GM19043 (cell line): ENCODE data around the gene NFE2L3.

Source experiments
- ATAC-seq: cut with Tn5 transposase; IDR thresholded peaks from one replicate; pipeline ENCODE4 v1.9.1; 2021; ENCODE audit warnings: low read depth; ENCODE audit not compliant: unreplicated experiment

NFE2L3 gene

GRCh38 chr7:26198781-26199169 lies 46.8 kb downstream of the NFE2L3 start:
- ATAC-seq, result no peak

DNA sequence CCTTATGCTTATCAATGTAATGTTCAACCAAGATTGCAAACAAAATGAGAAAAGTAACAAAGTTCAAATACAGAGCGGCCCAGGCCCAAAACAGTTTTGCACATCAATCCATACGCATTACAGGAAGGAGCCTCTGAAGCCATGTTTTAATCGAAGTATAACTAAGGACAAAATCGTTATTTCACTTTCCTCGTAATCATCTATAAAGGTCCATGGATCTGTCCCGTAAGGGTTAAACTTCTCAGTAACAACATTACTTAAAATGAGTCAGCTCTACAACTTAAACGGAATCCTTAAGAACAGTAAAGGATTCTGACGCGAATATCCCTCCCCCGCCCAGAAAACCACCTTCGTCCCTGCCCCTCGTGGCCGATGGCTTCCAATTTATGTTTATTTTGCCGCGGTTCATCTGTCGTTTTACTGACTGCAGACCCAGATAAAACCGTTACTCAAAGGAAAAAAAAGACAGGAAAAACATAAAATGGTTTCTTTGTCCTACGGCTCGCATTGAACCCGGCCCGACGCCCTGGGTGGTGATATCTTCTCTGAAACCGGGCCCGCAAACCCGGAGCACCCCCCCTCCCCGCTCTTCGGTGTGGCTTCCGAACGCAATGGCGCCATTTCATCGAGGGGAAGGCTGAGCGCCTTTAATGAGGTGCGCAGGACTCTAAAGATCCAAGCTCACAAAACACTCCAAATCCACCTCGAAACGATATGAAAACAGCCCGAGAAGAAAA lies 47.5 kb downstream of the NFE2L3 start:
- ATAC-seq, result no peak

DNA sequence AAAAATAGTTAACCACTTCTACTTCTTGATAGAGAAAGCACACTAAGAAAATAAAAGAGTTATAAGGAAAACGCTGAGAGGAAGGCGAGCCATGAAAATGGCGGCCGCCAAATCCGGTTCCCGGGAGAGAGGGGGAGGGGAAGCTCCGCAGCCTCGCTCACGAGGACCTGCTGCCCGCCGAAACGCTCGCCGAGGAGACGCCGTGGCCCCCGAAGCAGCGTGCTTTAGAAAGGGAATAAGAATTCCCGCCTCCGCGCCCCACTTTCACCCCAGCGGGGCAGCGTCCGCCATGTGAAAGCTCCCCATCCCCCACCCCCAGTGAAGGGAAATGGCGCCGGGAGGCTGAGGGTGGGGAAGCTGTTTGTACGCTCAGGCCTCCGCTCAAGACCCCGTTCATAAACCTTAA lies 48.0 kb downstream of the NFE2L3 start:
- ATAC-seq, result no peak

- peak; percentile 51 for ATAC-seq
Measured at GRCh38 chr7:26200444-26201246, 48.6 kb downstream of the NFE2L3 start, which contains the start of gene HNRNPA2B1. Gene HNRNPA2B1, minus strand, starts transcription at chr7:26200746. Its CDS starts 169 bp downstream, at chr7:26200577.

DNA sequence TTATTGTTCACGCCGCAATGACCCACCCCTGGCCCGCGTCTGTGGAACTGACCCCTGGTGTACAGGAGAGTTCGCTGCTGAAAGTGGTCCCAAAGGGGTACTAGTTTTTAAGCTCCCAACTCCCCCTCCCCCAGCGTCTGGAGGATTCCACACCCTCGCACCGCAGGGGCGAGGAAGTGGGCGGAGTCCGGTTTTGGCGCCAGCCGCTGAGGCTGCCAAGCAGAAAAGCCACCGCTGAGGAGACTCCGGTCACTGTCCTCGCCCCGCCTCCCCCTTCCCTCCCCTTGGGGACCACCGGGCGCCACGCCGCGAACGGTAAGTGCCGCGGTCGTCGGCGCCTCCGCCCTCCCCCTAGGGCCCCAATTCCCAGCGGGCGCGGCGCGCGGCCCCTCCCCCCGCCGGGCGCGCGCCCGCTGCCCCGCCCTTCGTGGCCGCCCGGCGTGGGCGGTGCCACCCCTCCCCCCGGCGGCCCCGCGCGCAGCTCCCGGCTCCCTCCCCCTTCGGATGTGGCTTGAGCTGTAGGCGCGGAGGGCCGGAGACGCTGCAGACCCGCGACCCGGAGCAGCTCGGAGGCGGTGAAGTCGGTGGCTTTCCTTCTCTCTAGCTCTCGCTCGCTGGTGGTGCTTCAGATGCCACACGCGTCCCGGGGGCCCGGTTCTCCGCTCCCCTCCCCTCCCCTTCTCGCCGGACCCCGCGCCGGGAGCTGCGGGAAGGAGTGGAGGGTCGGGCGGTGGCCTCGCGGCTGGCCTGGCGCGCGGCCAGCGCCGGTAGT lies 49.4 kb downstream of the NFE2L3 start, which contains the start of gene CBX3:
Gene CBX3, plus strand, starts transcription at position 499 of the 772 bp plus-strand sequence. CDS start 1,254 bp downstream, outside the sequence.
- peak; percentile 33 for ATAC-seq

DNA sequence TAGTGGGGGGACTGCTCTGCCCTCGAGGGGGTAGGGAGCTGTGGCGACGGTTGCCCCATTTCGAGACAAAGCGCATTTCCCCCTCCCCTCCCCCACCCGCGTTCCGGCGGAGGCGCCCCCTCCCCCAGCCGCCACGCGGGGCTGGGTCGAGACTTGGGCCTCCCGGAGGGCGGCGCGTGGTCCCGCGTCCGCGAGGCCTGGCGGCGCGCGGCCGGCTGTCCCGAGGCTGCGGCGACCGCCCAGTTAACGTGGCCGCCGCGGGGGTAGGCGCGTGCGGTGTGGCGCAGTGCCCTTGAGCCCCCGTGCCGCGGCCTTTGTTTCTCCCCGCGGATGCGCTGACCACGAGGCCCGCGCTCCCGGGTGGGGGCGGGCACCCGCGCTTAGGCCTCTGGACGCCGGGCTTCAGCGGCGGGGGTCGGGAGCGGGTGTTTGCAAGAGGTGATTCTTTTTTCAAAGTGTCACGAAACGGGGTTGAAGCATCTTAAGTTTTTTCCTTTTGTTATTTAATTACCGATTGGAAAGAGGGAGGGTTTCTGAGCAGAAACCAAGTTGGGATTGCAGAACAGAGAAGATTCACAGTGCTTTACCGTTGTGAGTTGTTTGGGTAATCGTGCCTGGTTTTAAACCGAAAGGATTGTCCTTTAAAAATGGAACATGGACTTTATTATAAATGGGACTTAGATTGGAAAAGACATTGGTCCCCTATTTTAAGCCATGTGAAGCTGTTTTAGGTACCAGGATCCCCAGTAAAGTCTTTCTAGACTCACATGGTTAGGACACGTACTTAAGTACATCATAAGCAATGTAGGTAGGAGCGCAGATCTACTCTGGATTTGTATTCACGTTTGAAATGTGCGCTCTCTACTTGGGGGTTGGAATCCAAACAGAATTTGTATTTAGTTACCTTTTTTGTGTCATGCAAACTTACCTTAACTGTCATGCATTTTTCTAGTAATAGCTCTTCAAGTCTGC lies 50.3 kb downstream of the NFE2L3 start:
- no peak for ATAC-seq

DNA sequence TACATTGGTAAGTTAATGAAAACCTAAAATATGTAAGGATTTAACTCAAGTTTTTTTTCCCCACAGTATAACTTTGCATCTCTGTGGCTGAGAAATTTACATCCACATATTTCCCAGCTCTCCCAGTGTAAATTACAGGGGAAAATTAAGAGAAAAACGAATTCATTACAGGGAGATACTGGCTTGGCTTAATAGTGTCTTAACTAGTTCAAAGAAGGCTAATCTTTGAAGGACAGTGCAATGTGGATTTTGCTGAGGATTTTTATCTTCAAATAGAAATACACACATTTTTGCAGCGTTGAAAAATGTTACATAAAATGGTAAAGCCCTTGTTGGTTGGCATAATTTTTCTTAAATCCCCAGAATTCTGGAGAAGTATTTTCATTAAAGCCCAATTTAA lies 51.0 kb downstream of the NFE2L3 start:
- no peak for ATAC-seq

DNA sequence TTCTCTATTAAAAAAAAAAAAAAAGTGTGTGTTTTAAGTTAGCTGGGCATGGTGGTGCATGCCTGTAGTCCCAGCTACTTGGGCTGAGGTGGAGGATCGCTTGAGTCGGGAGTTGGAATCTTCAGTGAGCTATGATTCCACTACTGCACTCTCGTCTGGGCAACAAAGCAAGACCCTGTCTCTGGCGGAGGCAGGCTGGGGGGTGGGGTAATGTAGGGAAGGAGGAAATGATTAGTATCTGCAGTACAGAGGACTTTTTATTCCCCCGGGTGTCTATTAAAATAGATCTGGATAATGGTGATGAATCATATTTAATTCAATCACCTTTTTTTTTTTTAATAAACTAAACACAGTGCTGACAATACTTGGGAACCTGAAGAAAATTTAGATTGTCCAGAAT lies 56.0 kb downstream of the NFE2L3 start:
- ATAC-seq, result no peak

DNA sequence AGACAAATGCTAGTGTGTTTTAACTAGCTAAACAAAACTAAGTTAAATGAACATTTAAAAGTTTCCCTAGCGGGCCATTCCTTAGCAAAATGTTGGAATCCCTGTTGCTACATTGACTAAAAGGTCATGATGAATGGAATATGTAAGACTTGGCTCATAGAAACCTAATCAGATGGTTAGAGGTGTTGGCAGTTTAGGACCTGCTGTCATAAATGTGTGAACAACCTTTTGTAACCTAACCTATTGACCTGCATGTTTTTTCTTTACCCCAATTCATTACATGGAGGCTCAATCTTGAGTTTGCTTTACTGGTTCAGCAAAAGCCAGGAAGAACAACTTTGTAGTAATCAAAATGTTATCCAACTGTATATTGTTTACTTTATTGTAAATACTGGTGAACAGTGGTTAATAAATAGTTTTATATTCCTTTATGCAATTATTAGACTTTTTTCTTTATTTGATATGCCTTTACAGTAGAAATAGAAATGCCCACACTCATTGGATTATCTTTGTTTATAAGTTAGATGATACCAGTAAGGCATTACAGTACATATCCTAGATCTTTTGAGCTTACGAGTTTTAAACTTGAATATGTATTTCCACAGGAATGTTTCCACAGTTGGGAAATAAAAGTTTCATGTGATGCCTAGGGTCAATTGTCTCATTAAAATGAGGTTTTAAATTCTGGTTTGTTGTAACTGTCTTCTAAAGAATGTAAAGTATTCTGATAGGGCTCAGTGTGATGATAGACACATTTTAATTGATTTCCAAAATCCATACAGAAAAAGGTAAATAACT lies 61.1 kb downstream of the NFE2L3 start:
- ATAC-seq, result no peak

DNA sequence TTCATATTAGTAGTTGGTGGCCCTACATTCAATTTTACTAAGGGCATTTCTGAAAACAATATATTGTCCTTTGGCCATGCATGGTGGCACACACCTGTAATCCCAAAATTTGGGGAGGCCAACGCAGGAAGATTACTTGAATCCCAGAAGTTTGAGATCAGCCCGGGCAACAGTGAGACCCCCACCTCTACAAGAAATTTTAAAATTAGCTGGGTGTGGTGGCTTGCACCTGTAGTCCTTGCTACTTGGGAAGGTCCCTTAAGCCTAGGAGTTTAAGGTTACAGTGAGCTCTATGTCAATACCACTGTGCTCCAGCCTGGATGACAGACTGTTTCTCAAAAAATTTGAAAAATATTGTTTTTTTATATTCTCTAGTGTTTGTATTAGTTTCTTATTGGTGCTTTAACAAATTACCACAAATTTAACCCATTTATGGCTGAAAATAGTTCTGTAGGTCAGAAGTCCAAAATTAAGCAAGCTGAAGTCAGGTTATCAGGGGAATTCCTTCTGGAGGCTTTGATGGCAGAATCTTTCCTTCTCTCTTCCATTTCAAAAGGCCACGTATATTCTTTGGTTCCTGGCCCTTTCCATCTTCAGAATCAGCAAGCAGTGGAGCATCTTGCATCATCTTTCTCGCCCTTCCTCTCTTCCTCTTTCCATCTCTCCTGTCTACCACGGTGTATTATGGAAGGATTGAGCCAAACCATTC lies 62.0 kb downstream of the NFE2L3 start:
- ATAC-seq, result no peak

GRCh38 chr7:26216049-26216448 lies 64.1 kb downstream of the NFE2L3 start:
- ATAC-seq, result no peak

DNA sequence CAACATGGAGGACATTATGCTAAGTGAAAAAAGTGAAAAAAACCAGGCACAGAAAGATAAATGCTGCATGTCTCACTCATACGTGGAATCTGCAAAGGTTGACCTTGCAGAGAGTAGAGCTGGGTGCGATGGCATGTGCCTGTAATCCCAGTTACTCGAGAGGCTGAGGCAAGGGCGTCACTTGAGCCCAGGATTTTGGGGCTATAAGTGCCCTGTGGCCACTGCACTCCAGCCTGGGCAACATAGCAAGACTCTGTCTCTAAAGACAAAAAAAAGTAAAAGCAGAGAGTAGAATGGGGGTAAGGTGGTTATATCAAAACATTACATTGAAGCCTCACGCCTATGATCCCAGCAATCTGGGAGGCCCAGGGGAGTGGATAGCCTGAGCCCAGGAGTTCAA lies 72.4 kb downstream of the NFE2L3 start:
- ATAC-seq, result no peak

- ATAC-seq, result no peak
Measured at GRCh38 chr7:26227987-26228386, 76.0 kb downstream of the NFE2L3 start.

DNA sequence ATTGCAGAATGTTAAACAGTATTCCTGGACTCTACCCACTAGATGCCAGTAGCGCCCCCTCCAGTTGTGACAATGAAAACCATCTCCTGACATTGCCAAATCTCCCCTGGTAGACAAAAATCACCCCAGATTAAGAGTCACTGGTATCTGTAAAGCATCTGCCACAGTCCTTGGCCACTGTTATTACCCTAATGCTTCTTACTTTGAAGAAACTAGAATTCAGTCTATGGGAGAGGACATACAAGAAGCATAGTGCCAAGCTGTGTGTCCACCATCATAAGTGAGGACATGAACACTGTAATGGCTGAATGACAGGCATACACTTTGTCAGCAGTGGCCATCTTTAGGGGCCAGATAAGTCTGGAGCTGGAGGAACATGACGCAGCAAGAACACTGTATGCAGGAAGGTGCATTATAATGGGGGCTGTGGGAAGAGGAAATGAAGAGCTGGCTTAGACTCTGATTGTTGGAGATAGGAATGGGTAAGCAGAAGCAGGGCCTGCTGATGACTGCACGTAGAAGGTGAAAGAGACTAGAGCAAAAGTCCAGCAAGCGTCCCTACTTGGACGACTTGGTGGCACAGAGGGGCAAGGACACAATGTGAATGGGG lies 82.0 kb downstream of the NFE2L3 start:
- ATAC-seq, result no peak
